HCT116 (cell line): ENCODE measurements around the gene SENP8. TPM values are rescaled to one million over a fixed set of nuclear protein-coding genes. Genes with fewer than 3 reads are reported as not detected.

Experiments
- ATAC-seq: fragments of 200-7000 bp; cut with Tn5 transposase; 2 replicates; pipeline ENCODE4 v1.9.1; 2020; ENCODE audit warnings: mild to moderate bottlenecking, moderate library complexity
- BruUV-seq: library from RNA; stranded (reverse); fragments of 400-500 nt; replicated peaks from 2 replicates; lab custom pipeline; 2021; lab: Mats Ljungman, UMichigan
- CTCF ChIA-PET: fragments of 300-600 bp; sonication (Branson Sonifier 250); formaldehyde crosslinking; loops from one replicate; lab custom pipeline; 2021; ENCODE audit warnings: antibody characterized with exemption; lab: Charles Lee
- POLR2A ChIA-PET: fragments of 300-600, 350-600 bp; sonication (Branson Sonifier 250); formaldehyde crosslinking; loops from one replicate; lab custom pipeline; 2021; ENCODE audit warnings: antibody characterized with exemption; lab: Charles Lee
- RAD21 ChIA-PET, 2 experiments: fragments of 300-600 bp; sonication (Branson Sonifier 250); formaldehyde crosslinking; loops; one replicate each; lab custom pipeline; 2023; ENCODE audit warnings: low total read pairs in 2 of 2; ENCODE audit not compliant: uncharacterized antibody in 2 of 2, unreplicated experiment in 2 of 2, low non-redundant PET in 1 of 2; lab: Charles Lee
- DNase-seq: peaks from one replicate; pipeline ENCODE4 v3.0.0-alpha.2; 2010; ENCODE audit warnings: low read depth, low spot score
- H2AFZ ChIP-seq: fragments of 200-600 bp; shearing (Covaris generic), sonication (generic); 2 replicates; pipeline ENCODE4 v1.6.1; 2017; ENCODE audit warnings: low read depth, mixed run types, mixed read lengths, antibody characterized with exemption, low read length; ENCODE audit not compliant: poor library complexity, severe bottlenecking
- H3K27ac ChIP-seq: 2 replicates; pipeline ENCODE4 v1.5.1; 2012; ENCODE audit warnings: low read depth, low read length
- H3K27me3 ChIP-seq: fragments of 200-600 bp; sonication (generic); 2 replicates; pipeline ENCODE4 v1.6.1; 2016; ENCODE audit warnings: mixed run types, low read length, mixed read lengths; ENCODE audit not compliant: insufficient read depth
- H3K36me3 ChIP-seq, 2 experiments: fragments of 200-500 bp in 1 of 2; fragments of 200-600 bp in 1 of 2; sonication (Bioruptor generic) in 1 of 2; sonication (generic) in 1 of 2; 2 replicates each; pipeline versions ENCODE4 v1.5.1 to v1.6.1; 2014 to 2016; ENCODE audit warnings: low read length in 2 of 2, inconsistent platforms in 1 of 2, mixed read lengths in 1 of 2, mixed run types in 1 of 2; ENCODE audit not compliant: insufficient read depth in 2 of 2, control insufficient read depth in 1 of 2
- H3K4me1 ChIP-seq, 2 experiments: fragments of 200-600 bp in 1 of 2; sonication (generic) in 1 of 2; 2 replicates each; pipeline versions ENCODE4 v1.5.1 to v1.6.1; 2012 to 2017; ENCODE audit warnings: low read length in 2 of 2, inconsistent platforms in 1 of 2, mild to moderate bottlenecking in 1 of 2, mixed read lengths in 1 of 2, mixed run types in 1 of 2, moderate library complexity in 1 of 2; ENCODE audit not compliant: insufficient read depth in 2 of 2, control insufficient read depth in 1 of 2
- H3K4me2 ChIP-seq: fragments of 200-600 bp; sonication (generic); 2 replicates; pipeline ENCODE4 v1.6.1; 2017; ENCODE audit warnings: mixed run types, low read length, mixed read lengths
- H3K4me3 ChIP-seq, 2 experiments: fragments of 200-600 bp in 1 of 2; sonication (generic) in 1 of 2; replicated peaks in 1 of 2; 2 replicates each; pipeline ENCODE4 v1.5.1; 2011 to 2016; ENCODE audit warnings: low read length in 2 of 2, control low read depth in 1 of 2, low read depth in 1 of 2, mild to moderate bottlenecking in 1 of 2, mixed read lengths in 1 of 2, mixed run types in 1 of 2
- H3K79me2 ChIP-seq: fragments of 200-600 bp; sonication (generic); 2 replicates; pipeline ENCODE4 v1.6.1; 2017; ENCODE audit warnings: mild to moderate bottlenecking, mixed run types, low read length, moderate library complexity, mixed read lengths; ENCODE audit not compliant: insufficient read depth
- H3K9ac ChIP-seq: fragments of 200-600 bp; sonication (generic); 2 replicates; pipeline ENCODE4 v1.6.1; 2016; ENCODE audit warnings: low read length, mixed read lengths
- H3K9me2 ChIP-seq: fragments of 200-600 bp; sonication (generic), shearing (Covaris generic); 2 replicates; pipeline ENCODE4 v1.6.1; 2017; ENCODE audit warnings: mixed run types, mild to moderate bottlenecking, moderate library complexity; ENCODE audit not compliant: insufficient read depth
- H3K9me3 ChIP-seq, 2 experiments: fragments of 200-500 bp in 1 of 2; fragments of 200-600 bp in 1 of 2; sonication (Bioruptor generic) in 1 of 2; sonication (generic) in 1 of 2; 2 replicates each; pipeline ENCODE4 v1.6.1; 2014 to 2017; ENCODE audit warnings: low read length in 2 of 2, mixed read lengths in 2 of 2, inconsistent platforms in 1 of 2, low read depth in 1 of 2, mild to moderate bottlenecking in 1 of 2, mixed run types in 1 of 2, moderate library complexity in 1 of 2; ENCODE audit not compliant: control insufficient read depth in 1 of 2, insufficient read depth in 1 of 2
- H4K20me1 ChIP-seq: fragments of 200-600 bp; sonication (generic), shearing (Covaris generic); 2 replicates; pipeline ENCODE4 v1.6.1; 2017; ENCODE audit warnings: mixed run types, mild to moderate bottlenecking, moderate library complexity; ENCODE audit not compliant: insufficient read depth
- ATF3 ChIP-seq: IDR thresholded peaks from 2 replicates; pipeline ENCODE4 v1.6.1; 2012
- CBX3 ChIP-seq: IDR thresholded peaks from 2 replicates; pipeline ENCODE4 v1.6.1; 2012; ENCODE audit warnings: low read depth
- JUND ChIP-seq: IDR thresholded peaks from 2 replicates; pipeline ENCODE4 v1.6.1; 2012
- MAX ChIP-seq: IDR thresholded peaks from 2 replicates; pipeline ENCODE4 v1.6.1; 2012
- POLR2A ChIP-seq: IDR thresholded peaks from 2 replicates; pipeline ENCODE4 v1.7.0; 2011; ENCODE audit warnings: borderline replicate concordance; ENCODE audit not compliant: insufficient read depth, insufficient read length; ENCODE audit errors: extremely low read depth
- SIN3A ChIP-seq: IDR thresholded peaks from 2 replicates; pipeline ENCODE4 v1.6.1; 2012; ENCODE audit warnings: low read depth
- SP1 ChIP-seq: IDR thresholded peaks from 2 replicates; pipeline ENCODE4 v1.6.1; 2012; ENCODE audit warnings: low read depth
- SRF ChIP-seq: IDR thresholded peaks from 2 replicates; pipeline ENCODE4 v1.6.1; 2012; ENCODE audit warnings: low read depth
- TCF7L2 ChIP-seq: IDR thresholded peaks from 2 replicates; pipeline ENCODE4 v1.7.0; 2011; ENCODE audit warnings: borderline replicate concordance, inconsistent platforms; ENCODE audit not compliant: insufficient read depth, insufficient read length; ENCODE audit errors: extremely low read depth
- YY1 ChIP-seq: IDR thresholded peaks from 2 replicates; pipeline ENCODE4 v1.6.1; 2011; ENCODE audit warnings: low read length, low read depth, moderate library complexity, mild to moderate bottlenecking; ENCODE audit not compliant: insufficient replicate concordance; ENCODE audit errors: extremely low read depth
- ZBTB33 ChIP-seq: IDR thresholded peaks from 2 replicates; pipeline ENCODE4 v1.6.1; 2011; ENCODE audit warnings: mild to moderate bottlenecking, low read length, moderate library complexity; ENCODE audit not compliant: insufficient replicate concordance; ENCODE audit errors: extremely low read depth
- intact Hi-C: fragments of 100-400 bp; cut with micrococcal nuclease; formaldehyde crosslinking; loops from 2 replicates; pipeline ENCODE4 v1.10.0; 2022
- total RNA-seq: library from RNA; stranded (reverse); gene quantifications from one replicate; pipeline ENCODE4 v1.2.1, GENCODE V29; 2021; ENCODE audit not compliant: unreplicated experiment

SENP8 gene
- total RNA-seq, 1 experiment from 2014 or later = 3.8 TPM

GRCh38 chr15:72112116-72112515, 6.1 kb upstream of the SENP8 start:
- Histone ChIP-seq H3K9me3 (no peaks in the 10 kb centered on the region), H3K4me2 (no peak overlapping the region), H3K9ac (no peak overlapping the region), H3K36me3 (no peaks in the 10 kb centered on the region), H3K27me3 (no peaks in the 10 kb centered on the region), H2AFZ (no peak overlapping the region), H3K27ac (no peak overlapping the region)
- CTCF ChIA-PET = no interaction called here
- intact Hi-C loops = no loop called here
- TF ChIP-seq SP1 (no peak), YY1 (no peak), ATF3 (no peak), SRF (no peak), TCF7L2 (no peak), POLR2A (no peak), ZBTB33 (no peak), JUND (no peak), MAX (no peak), CBX3 (no peak), SIN3A (no peak)
- TF ChIP-seq, all 23 proteins: peak for 0
- H4K20me1 ChIP-seq = no peaks in the 10 kb centered on the region
- peaks cover 4 to 10% of the 10 kb centered on the region in 2 experiments; a peak in 3 of 4 replicates for H3K4me1 ChIP-seq
- no peak for DNase-seq
- POLR2A ChIA-PET = no interaction called here
- BruUV-seq = no TSS peak
- ATAC-seq = no peak
- H3K4me3 ChIP-seq = no peak overlapping the region
- peaks cover 54% of the 10 kb centered on the region for H3K79me2 ChIP-seq
- RAD21 ChIA-PET = no interaction called here
- H3K9me2 ChIP-seq = no peaks in the 10 kb centered on the region
